GM19099 (cell line): ENCODE data around the gene KIAA1586.

Experiments used
- POLR2A ChIP-seq: IDR thresholded peaks from 3 replicates; pipeline ENCODE4 v1.6.1; 2011; ENCODE audit warnings: low read depth; ENCODE audit not compliant: insufficient read length; ENCODE audit errors: extremely low read depth

The KIAA1586 gene, protein sequence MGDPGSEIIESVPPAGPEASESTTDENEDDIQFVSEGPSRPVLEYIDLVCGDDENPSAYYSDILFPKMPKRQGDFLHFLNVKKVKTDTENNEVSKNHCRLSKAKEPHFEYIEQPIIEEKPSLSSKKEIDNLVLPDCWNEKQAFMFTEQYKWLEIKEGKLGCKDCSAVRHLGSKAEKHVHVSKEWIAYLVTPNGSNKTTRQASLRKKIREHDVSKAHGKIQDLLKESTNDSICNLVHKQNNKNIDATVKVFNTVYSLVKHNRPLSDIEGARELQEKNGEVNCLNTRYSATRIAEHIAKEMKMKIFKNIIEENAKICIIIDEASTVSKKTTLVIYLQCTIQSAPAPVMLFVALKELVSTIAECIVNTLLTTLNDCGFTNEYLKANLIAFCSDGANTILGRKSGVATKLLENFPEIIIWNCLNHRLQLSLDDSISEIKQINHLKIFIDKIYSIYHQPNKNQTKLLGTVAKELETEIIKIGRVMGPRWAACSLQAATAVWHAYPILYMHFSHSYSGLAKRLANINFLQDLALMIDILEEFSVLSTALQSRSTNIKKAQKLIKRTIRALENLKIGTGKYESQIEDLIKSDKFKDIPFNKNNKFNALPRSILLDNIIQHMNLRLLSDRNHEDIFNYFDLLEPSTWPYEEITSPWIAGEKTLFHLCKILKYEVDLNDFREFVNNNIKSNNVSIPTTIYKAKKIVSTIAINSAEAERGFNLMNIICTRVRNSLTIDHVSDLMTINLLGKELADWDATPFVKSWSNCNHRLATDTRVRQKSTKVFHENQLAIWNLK

DNA sequence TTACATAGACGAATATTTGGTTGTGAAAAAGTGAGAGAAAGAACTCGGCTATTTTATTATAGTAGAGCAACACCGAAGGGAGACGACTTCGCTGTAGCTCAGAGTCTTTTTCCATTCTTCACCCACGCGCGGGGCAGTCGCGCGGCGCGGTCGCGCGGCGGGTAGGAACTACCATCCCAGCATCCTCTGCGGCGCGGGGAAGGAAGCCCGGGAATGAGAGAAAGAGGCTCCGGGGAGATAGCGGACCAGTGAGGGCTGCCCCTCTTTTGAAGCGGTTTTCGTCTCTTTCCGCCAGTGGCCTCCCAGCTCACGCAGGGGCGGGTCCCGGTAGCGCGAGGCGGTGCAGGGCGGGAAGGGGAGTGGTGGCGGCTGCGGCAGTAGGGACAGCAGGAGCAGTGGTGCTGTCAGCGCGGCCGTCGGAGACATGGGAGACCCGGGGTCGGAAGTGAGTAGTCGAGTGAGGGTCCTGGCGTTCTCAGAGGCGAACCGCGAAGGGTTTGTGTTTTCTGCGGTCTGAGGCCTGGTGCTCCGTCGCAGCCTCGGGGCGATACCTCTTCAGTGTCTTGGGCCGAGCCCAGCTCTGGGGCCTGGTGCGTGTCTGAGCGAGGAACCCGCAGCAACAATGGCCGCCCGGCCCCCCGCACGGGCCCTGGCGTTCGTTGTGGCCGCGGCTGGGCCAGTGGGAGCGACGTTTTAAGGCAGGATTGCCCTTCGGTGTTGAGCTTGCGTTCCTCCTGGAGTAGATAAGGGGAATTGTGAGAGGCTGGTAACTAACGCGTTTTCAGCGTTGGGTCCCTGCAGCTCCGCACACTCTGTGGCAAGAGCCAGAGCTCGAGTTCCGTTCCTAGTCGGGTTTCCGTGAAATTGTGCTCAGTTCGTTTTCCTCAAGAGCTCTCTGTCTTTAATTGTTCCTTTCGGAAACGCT, at the start of gene KIAA1586:
KIAA1586 (plus strand) TSS at position 362 of the 925 bp plus-strand sequence; CDS start at position 425, 63 bp downstream.
- TF ChIP-seq POLR2A = peak; percentile 68

DNA sequence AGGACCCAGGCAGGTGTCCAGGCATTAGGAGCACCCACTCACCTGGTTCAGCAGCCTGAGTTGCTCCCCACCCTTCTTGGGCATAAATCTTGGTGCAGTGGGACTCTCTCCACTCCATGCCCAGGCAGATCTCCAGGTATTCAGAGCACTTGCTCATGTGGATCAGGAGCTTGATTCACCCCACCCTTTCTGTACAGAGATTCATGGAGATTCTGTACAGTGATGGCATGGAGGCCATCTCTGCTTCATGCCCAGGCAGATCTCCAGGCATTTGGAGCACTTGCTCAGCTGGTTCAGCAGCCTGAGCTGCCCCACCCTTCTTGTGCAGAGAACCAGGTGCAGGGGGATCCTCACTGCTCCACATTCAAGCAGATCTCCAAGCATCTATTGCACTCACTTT, 47.4 kb upstream of the KIAA1586 start:
- TF ChIP-seq POLR2A = no peak

DNA sequence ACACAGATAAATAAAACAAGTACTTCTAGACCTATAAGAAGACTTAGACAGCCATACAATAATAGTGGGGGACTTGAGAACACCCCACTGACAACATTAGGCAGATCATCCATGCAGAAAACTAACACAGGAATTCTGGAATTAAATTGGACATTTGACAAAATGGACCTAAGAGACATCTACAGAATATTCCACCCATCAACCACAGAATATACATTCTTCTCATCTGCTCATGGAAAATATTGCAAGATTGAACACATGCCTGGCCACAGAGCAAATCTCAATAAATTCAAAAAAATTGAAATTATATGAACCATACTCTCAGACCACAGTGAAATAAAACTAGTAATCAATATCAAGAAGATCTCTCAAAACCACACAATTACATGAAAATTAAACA, 44.3 kb upstream of the KIAA1586 start:
- no peak for TF ChIP-seq POLR2A

DNA sequence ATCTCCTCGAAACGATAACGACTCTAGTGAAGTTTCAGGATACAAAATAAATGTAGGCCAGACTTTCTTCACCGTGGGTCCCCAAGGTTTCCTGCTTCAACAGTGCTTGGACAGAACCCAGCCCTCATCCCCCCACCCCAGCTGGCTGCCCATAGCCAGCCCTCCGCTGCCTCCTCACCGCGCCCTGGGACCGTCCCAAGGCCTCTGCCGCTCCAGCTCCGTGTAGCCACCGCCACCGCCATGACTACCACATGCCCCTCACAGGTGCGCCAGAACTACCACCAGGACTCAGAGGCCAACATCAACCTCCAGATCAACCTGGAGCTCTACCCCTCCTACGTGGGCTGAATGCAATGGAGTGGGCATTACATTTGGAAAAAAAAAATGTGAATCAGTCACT, 42.2 kb upstream of the KIAA1586 start:
- no peak for TF ChIP-seq POLR2A

DNA sequence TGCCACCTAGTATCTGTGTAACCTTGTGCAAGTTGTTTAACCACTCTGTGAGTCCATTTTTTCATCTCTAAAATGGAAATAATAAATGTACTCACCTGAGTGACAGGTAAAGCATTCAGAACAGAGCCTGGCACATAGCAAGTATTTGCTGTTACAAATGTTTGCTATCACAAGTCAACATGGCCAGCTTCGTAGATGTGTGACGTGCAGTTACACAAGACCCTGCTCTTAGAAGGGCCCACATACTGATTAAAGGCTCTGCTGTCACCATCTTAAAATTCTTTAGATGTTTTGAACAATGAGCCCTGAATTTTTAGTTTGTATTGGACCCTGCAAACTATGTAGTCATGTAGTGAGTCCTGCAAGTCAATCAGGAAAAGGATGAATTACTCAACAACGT, 40.4 kb upstream of the KIAA1586 start:
- TF ChIP-seq POLR2A = no peak

DNA sequence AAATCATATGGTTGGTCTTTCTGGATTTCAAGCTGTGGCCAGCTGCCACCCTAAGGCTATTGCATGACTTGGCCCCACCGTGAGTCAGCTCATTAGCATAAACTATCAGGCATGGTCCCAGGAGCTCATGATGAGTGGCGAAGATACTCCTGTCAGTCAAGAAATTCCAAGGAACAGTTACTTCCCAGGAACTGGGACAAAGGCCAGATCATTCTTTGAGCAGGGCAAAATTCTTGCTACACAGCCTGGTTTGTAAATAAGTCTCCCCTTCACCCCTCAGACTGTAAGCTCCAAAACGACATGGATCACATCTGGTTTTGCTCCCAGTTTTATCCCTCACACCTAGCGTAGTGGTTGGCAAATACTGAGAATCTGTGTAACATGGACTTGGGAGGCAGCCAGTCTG, 33.0 kb upstream of the KIAA1586 start:
- TF ChIP-seq POLR2A = no peak

DNA sequence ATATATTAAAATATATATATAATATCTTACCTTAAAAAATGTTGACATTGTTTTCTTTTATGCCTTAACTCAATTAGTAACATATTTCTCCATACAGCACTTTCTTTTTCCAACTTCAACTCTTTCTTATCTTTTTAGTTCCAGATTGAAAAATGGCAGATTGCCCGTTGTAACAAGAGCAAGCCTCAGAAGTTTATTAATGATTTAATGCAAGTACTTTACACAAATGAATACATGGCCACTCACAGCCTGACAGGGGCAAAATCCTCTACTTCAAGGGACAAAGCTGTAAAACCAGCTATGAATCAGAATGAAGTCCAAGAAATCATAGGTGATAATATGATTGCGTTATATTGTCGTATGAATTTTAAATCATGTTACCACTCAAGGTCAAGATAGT, 29.4 kb upstream of the KIAA1586 start:
- no peak for TF ChIP-seq POLR2A

DNA sequence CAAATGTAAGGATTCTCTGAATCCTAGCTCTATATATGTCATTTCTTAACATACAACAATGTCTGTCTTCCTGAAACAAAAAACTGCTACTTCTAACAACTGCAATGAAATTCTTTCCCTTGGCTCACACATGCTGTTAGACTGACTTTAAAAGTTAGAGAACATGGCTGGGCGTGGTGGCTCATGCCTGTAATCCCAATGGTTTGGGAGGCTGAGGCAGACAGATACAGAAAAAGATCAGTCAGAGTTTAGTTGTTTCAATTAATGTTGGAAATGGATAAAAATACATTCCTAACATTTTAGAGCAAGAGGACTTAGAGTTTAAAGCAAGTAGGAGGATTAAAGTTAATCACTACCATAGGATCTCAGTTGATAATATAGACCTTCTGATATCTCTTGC, 28.7 kb upstream of the KIAA1586 start:
- no peak for TF ChIP-seq POLR2A

DNA sequence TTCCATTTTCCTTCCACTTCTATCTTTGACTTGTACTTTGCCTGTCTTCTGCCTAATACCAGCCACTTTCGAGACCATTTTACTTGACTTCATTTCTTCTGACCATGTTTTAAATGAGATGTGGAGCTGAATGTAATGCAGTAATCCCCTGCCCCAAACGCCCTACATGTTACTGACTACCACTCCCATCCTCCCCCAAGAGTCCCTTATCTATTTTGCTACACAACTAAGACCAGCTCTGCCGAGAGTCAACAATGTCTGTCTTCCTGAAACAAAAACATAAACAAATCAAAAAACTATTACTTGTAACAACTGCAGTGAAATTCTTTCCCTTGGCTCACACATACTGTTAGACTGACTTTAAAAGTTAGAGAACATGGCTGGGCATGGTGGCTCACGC, 27.1 kb upstream of the KIAA1586 start:
- no peak for TF ChIP-seq POLR2A

DNA sequence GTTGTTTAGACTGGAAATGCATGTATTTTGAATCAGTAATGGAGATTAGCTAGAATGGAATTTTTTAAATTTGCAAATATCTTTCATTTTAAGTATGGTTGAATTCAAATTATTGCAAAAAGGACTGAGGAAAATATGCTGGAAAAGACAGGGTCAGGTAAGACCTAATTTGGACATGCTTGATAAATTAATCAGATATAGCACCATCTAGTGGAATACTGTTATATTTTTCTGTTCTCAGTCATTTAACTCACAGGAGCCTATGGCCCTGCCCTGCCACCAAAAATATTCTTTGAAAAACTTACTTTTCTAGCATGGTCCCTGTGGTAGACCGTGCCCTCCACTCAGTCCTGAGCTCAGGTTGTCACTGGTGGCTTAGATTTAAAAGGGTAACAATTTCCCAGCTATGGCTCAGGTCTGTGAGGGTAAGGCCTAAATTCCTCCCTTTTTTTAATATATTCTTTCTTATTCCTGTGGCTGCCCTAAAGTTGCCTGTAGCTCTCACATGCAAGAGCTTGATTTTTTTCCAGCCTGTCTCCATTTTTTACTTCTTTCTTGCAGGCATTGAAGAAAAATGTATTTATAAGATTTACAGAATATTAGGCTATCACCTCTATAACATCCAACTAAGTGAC, 25.3 kb upstream of the KIAA1586 start:
- TF ChIP-seq POLR2A = no peak

DNA sequence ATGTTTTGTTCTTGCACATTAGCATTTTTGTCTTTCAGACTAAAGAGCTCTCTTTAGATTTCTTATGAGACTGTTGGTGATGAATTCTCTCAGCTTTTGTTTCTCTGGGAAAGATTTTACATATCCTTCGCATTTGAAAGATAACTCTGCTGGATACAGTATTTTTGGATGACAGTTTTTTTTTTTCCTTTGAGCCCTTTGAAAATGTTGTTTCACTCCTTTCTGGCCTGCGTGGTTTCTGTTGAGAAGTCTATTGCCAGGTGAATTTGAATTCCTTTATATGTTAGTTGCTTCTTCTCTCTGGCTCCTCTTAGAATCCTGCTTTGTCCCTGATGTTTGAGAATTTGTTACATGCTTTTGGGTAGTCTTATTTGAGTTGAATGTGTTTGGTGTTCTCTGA, 22.2 kb upstream of the KIAA1586 start:
- no peak for TF ChIP-seq POLR2A

DNA sequence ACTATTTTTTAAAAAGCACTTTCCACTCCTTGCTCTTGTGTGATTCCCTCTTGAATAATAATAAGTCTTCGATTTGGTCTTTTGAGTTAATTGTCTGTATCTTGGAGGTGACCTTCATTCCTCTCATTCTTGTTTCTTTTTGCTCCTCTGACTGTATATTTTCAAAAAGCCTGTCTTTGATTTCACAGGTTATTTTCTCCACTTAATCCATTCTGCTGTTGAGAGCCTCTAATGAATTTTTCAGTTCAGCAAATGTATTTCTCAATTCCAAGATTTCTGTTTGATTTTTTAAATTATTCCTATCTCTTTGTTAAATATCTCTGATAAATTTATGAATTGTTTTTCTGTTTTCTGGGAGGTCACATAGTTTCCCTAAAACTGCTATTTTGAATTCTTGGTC, 21.7 kb upstream of the KIAA1586 start:
- no peak for TF ChIP-seq POLR2A

DNA sequence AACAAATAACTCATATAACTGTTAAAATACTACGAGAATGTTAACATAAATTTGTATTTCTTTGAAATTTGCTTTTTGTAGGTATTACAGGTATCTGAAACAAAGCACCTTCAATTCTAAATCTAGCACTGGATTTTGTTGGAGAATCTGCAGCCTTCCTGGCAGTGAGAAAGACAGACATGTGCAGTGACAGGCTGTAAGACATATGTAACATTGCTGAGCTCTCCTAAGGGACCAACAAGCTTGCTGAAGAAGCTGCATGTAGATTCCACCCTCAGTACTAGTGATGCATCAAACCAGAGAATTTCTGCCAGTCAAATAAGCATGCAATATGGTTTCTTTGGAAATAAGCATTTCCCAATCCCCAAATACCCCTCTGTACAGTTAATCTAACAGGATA, 20.5 kb upstream of the KIAA1586 start:
- TF ChIP-seq POLR2A = no peak

DNA sequence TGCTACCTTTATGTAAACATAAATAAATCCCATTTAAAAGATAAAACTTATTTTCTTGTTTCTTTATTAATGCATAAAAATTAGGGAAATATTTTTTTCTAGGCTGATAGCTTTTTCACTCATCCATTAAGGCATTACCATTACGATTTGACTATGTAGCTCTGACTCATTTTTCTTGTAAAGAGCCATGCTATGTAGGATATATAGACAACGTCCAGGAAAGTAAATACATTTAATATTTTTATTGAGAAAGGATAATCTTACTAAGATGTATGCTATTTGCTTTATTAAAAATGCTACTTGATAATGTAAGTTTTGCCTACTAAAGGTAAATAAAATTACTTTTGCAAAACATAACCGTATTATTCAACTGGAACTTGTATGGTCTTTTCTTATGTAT, 19.2 kb upstream of the KIAA1586 start:
- no peak for TF ChIP-seq POLR2A

DNA sequence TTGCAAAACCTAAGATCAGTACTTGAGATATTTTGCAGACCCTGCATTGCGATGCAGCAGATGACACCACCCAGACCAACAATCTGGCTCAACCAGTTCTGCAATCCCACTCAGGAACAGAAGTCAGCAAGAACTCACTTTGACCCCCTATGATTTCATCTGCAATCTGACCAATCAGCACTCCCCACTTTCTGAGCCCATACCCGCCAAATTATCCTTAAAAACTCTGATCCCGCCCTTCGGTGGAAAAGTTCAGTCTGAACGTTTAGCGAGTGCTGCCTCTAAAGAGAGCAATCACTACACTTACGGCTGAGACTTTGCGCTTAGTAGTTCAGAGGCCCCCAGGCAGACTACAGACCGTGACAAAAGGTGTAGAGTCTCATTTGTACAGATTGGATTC, 17.3 kb upstream of the KIAA1586 start:
- TF ChIP-seq POLR2A = no peak
